C4-2B (cell line): ENCODE results near the gene ESPN.
"Not testable (repeated sequence)": the region's sequence is repeated elsewhere in the genome, so short reads cannot be mapped to it uniquely, and the experiment has no call there.

Experiments used
- H3K27ac ChIP-seq: fragments of 450-650 bp; 2 replicates; pipeline ENCODE4 v1.5.1; 2017
- ZFX ChIP-seq: fragments of 450-650 bp; IDR thresholded peaks from 2 replicates; pipeline ENCODE4 v1.6.1; 2017
- TF ChIP-seq, protein P1 (sequence below): fragments of 450-650 bp; conservative IDR thresholded peaks from 2 replicates; pipeline ENCODE4 v1.5.1; 2017; ENCODE audit warnings: mild to moderate bottlenecking

ESPN gene

DNA sequence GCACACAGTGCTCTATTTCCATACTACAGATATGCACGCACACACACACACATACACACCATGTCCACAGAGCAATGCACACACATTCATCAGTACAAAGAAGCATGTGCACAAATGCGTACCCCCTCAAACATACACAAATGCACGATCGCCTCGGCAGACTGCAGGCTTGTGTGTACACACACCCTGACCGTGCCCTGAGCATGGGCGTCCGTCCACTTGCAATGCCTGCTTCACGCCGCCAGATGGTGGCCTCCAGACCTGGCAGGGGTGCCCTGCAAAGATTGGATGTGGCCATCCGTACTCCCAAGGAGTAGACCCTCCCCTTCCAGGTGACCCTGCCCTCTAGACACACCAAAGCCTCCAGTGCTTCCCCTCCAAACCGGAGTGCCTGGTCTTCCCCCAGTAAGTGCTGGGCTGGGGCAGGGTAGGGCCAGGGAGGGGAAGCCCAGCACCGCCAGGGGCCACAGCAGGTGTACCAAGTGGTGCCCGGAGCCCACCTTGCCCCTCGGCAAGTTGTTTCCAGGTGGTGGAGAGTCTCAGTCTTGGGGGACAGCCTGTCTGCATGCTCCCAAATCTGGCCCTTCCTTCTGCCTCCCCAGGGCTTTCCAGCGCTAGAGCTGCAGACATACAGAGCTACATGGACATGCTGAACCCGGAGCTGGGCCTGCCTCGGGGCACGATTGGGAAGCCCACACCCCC, 20.6 kb downstream of the ESPN start:
- no peak overlapping the region for H3K27ac ChIP-seq
- TF ChIP-seq, protein P1, sequence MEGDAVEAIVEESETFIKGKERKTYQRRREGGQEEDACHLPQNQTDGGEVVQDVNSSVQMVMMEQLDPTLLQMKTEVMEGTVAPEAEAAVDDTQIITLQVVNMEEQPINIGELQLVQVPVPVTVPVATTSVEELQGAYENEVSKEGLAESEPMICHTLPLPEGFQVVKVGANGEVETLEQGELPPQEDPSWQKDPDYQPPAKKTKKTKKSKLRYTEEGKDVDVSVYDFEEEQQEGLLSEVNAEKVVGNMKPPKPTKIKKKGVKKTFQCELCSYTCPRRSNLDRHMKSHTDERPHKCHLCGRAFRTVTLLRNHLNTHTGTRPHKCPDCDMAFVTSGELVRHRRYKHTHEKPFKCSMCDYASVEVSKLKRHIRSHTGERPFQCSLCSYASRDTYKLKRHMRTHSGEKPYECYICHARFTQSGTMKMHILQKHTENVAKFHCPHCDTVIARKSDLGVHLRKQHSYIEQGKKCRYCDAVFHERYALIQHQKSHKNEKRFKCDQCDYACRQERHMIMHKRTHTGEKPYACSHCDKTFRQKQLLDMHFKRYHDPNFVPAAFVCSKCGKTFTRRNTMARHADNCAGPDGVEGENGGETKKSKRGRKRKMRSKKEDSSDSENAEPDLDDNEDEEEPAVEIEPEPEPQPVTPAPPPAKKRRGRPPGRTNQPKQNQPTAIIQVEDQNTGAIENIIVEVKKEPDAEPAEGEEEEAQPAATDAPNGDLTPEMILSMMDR = peak; percentile 79
- no peak for TF ChIP-seq ZFX

DNA sequence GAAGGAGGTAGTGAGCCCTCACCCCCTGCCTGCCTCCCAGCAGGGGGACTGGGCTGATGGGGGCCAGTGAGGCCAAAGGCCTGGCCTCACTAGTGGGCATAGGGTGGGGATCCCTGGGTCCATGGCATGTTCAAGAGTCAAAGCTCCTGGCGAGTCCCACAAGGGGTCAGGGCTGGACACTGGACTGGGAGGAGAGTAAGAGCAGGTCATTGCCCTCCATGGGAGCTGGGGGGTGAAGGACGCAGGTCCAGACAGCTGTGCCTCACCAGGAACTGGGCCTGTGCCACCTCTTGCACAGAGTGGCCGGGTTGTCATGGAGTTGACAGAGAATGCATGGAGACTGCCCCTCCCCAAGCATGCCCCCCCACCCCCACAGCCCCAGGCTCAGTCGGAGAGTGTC, 21.4 kb downstream of the ESPN start:
- not testable (repeated sequence) for H3K27ac ChIP-seq

DNA sequence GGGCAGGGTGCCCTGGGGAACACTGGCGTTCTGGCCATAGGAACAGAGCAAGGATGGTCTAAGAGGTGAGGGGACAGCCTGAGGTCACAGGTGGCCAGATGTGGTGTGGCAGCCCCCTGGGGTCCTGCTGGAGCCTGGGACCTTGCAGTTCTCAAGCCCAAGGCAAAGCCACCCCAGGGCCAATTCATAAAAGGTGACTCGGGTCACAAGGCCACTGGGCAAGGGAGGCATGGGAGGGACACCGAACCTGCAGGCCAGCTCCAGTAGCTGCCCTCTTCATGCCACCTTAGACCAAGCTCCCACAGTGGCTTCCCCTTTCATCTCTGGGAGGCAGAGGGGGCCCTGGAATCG, 22.1 kb downstream of the ESPN start:
- no peak overlapping the region for H3K27ac ChIP-seq
- TF ChIP-seq ZFX = no peak
- TF ChIP-seq, protein P1 = no peak

DNA sequence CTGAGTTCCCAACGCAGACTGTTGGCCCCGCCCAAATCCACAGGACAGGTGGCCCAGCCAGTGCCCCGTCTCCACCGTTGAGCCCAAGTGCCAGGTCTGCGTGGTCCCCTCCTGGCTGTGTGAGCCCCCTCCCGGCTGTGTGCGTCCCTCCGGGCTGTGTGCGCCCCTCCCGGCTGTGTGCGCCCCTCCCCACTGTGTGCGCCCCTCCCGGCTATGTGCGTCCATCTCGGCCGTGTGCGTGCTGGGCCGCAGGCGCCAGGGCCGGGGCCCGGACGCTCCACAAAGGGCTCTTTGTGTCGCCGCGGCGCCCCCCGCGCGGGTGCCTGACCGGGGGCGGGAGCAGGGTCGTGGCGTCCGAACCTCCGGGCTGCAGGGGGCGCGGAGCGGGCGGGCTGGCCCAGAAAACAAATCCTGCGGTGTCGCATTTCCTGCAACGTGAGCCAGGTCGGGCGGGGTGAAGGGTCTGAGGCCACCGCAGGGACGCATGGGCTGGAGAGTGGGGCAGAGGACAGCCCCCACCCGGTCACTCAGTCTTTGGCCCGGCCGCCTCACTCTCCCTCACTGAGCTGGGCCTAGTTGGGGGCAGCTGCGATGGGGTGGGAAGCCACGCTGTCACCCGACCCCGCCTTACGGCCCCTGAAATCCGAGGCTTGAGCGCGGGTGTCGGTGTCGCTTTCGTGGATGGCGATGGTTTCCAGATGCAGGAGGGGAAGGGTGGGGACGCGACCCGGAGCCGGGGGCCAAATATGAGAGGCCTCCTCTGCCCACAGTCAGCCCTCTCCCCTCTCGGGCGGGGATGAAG, 22.6 kb downstream of the ESPN start:
- H3K27ac ChIP-seq = no peak overlapping the region
- TF ChIP-seq, protein P1 = no peak
- TF ChIP-seq ZFX = no peak

DNA sequence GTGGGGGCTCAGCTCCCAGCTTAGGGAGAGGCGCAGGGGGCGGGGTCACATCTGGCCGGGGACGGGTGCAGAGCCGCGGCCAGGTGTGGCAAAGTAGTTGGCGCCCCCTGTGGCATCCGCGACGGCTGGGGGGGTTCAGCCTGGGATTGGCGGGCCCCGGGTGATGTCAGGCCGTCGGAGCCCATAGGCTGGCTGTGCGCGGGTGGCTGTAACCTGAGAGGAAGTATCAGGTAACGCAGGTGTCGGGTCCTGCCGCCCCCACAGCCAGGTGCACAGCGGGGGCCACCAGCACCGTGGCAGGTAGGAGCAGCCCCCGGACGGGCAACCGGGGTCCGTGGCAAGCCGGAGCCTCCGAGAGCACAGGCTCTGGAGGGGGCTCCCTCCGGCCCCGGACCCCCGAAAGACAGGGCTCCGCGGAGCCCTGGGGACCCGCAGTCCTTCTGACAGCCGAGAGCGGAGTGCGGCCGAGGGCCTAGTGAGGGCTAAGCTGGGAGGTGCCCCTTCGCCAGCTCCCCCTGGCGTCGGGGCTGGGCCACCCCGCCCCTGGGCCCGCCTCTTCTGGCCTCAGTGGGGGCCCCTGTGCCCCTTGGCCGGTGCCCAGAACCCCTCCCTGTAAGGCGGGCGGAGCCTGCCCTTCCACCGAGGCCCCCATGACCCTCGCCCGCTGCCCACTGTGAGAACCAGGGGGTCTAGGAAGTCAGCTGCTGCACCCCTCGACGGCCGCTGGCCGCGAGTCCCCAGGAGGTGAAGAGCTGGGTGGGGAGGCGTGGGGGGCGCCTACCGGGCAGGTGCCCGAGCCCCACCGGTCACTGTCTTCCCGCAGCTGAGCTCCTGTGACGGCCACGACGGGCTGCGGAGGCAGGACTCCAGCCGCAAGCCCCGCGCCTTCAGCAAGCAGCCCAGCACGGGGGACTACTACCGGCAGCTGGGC, 23.5 kb downstream of the ESPN start:
- H3K27ac ChIP-seq = no peak overlapping the region
- TF ChIP-seq, protein P1 = no peak
- TF ChIP-seq ZFX = no peak

DNA sequence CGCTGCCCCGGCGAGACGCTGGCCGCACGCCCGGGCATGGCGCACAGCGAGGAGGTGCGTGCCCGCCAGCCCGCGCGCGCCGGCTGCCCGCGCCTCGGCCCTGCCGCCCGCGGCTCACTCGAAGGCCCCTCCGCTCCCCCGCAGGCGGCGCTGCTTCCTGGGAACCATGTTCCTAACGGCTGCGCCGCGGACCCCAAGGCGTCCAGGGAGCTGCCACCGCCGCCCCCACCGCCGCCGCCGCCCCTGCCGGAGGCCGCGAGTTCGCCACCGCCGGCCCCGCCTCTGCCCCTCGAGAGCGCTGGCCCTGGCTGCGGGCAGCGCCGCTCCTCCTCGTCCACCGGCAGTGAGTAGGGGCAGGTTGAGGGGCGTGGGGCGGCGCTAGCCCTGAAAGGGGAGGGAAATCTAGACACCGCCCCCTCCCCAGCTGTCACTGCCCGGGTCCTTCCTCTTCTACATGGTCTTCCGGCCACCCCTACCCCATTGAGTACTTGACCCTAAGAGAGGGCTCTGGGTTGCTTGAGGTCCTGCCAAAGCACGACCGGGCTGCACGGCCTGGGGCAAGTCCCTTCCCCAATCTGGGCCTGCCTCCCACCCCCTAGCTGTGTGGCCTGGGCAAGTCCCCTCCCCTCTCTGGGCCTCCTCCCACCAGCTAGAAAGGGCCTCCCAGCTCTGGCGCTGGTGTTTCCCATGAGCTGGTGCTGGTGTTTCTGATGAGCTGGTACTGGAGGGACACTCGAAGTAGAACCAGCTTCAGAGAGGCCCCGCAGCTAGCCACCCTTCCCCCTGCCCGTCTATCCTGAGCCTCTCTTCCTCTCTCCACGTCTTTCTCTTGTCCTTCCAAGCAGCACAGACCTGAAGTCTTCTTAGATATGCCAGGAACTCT, 24.4 kb downstream of the ESPN start:
- TF ChIP-seq, protein P1 = no peak
- TF ChIP-seq ZFX = no peak
- H3K27ac ChIP-seq = no peak overlapping the region

DNA sequence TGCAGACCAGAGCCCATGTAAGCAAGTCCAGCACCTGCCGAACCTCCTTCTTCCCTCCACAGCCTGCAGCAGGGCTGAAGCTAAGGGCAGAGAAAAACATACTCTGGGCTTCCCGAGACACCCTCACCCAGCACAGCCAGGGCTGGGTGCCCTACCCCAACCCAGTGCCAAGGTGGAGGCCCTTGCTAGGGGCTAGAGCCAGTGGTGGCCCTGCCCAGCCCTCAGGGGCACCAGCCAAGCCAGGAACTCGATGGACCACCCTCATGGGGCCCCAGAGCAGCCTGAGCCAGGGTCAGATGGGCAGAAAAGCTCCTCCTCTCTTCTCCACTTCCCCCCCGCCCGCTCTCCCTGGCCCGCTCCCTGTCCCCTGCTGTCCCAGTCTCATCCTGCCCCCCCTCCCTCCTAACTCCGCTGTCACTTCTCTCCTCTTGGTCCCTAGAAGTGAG, 25.5 kb downstream of the ESPN start:
- H3K27ac ChIP-seq = no peak overlapping the region
- TF ChIP-seq ZFX = no peak
- TF ChIP-seq, protein P1 = no peak

DNA sequence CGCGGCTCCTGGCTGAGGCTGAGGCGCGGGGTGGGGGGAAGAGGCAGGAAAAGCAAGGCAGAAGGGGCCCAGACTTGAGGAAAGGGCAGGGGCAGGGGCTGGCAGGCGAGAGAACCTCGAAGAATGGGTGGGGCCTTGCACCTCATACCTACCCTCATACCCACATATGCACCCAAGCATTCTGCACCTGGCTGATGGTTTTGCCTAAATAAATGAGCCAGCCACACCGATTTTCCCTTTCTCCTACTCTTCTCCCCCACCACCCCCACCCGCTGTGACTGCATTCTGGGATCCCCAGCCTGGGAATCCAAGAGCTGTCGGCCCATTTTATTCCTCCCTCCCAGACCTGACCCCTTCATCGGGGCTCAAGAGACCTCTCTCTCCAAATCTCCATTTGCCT, 25.9 kb downstream of the ESPN start:
- H3K27ac ChIP-seq = not testable (repeated sequence)
